HEK293 (cell line): ENCODE measurements around the gene PRSS33.
A peak's percentile ranks its signal among the peaks of the same experiment; 100 is the strongest.

Experiments
- GLI2 ChIP-seq: fragments of 450-650 bp; formaldehyde crosslinking; IDR thresholded peaks from 2 replicates; pipeline ENCODE4; 2017; ENCODE audit warnings: missing biosample characterization, missing genetic modification characterization, low read depth, borderline replicate concordance
- GLIS2 ChIP-seq: fragments of 450-650 bp; formaldehyde crosslinking; IDR thresholded peaks from 2 replicates; pipeline ENCODE4 v1.5.1; 2016; ENCODE audit warnings: missing biosample characterization, missing genetic modification characterization
- HOXA7 ChIP-seq: sonication (generic); formaldehyde crosslinking; IDR thresholded peaks from 2 replicates; pipeline ENCODE4 v1.8.1; 2022; ENCODE audit warnings: missing genetic modification reagents, borderline replicate concordance
- KLF7 ChIP-seq: fragments of 450-650 bp; formaldehyde crosslinking; IDR thresholded peaks from 2 replicates; pipeline ENCODE4 v1.5.1; 2016; ENCODE audit warnings: missing biosample characterization, missing genetic modification characterization, borderline replicate concordance
- KLF9 ChIP-seq: fragments of 450-650 bp; formaldehyde crosslinking; IDR thresholded peaks from 2 replicates; pipeline ENCODE4 v1.5.1; 2016; ENCODE audit warnings: missing biosample characterization, missing genetic modification characterization, low read depth
- RBAK ChIP-seq: fragments of 450-650 bp; formaldehyde crosslinking; IDR thresholded peaks from 2 replicates; pipeline ENCODE4 v1.5.1; 2016; ENCODE audit warnings: missing biosample characterization, missing genetic modification characterization
- REST ChIP-seq: fragments of 450-650 bp; formaldehyde crosslinking; IDR thresholded peaks from 2 replicates; pipeline ENCODE4 v1.5.1; 2016; ENCODE audit warnings: missing biosample characterization, missing genetic modification characterization
- YY2 ChIP-seq: fragments of 450-650 bp; formaldehyde crosslinking; IDR thresholded peaks from 2 replicates; pipeline ENCODE4 v1.5.1; 2016; ENCODE audit warnings: missing biosample characterization, missing genetic modification characterization
- ZBTB20 ChIP-seq: fragments of 450-650 bp; formaldehyde crosslinking; IDR thresholded peaks from 2 replicates; pipeline ENCODE4 v1.5.1; 2016; ENCODE audit warnings: missing biosample characterization, missing genetic modification characterization
- ZBTB44 ChIP-seq: fragments of 450-650 bp; IDR thresholded peaks from 2 replicates; pipeline ENCODE4 v1.5.1; 2018; ENCODE audit warnings: missing biosample characterization, mild to moderate bottlenecking, missing genetic modification characterization
- ZFP41 ChIP-seq: fragments of 450-650 bp; formaldehyde crosslinking; IDR thresholded peaks from 2 replicates; pipeline ENCODE4 v1.5.1; 2016; ENCODE audit warnings: missing biosample characterization, missing genetic modification characterization, borderline replicate concordance
- ZFP69B ChIP-seq: fragments of 450-650 bp; formaldehyde crosslinking; IDR thresholded peaks from 2 replicates; pipeline ENCODE4 v1.5.1; 2016; ENCODE audit warnings: missing biosample characterization, missing genetic modification characterization
- ZNF132 ChIP-seq: fragments of 450-650 bp; formaldehyde crosslinking; IDR thresholded peaks from 2 replicates; pipeline ENCODE4 v1.5.1; 2017; ENCODE audit warnings: missing biosample characterization, missing genetic modification characterization, borderline replicate concordance
- ZNF155 ChIP-seq: fragments of 450-650 bp; formaldehyde crosslinking; IDR thresholded peaks from 2 replicates; pipeline ENCODE4 v1.5.1; 2016; ENCODE audit warnings: missing biosample characterization, missing genetic modification characterization
- ZNF184 ChIP-seq: fragments of 450-650 bp; IDR thresholded peaks from 2 replicates; pipeline ENCODE4 v1.5.1; 2018; ENCODE audit warnings: missing biosample characterization, mild to moderate bottlenecking, missing genetic modification characterization
- ZNF214 ChIP-seq: fragments of 450-650 bp; formaldehyde crosslinking; IDR thresholded peaks from 2 replicates; pipeline ENCODE4 v1.5.1; 2017; ENCODE audit warnings: missing biosample characterization, mild to moderate bottlenecking, missing genetic modification characterization, borderline replicate concordance
- ZNF239 ChIP-seq: fragments of 450-650 bp; formaldehyde crosslinking; IDR thresholded peaks from 2 replicates; pipeline ENCODE4 v1.5.1; 2016; ENCODE audit warnings: missing biosample characterization, missing genetic modification characterization
- ZNF324 ChIP-seq: fragments of 450-650 bp; formaldehyde crosslinking; IDR thresholded peaks from 2 replicates; pipeline ENCODE4 v1.5.1; 2016; ENCODE audit warnings: missing biosample characterization, missing genetic modification characterization
- ZNF354C ChIP-seq: fragments of 450-650 bp; formaldehyde crosslinking; IDR thresholded peaks from 2 replicates; pipeline ENCODE4 v1.5.1; 2016; ENCODE audit warnings: missing biosample characterization, missing genetic modification characterization, low read depth, borderline replicate concordance
- ZNF416 ChIP-seq: fragments of 450-650 bp; formaldehyde crosslinking; IDR thresholded peaks from 2 replicates; pipeline ENCODE4 v1.5.1; 2016; ENCODE audit warnings: missing biosample characterization, missing genetic modification characterization
- ZNF501 ChIP-seq: fragments of 450-650 bp; formaldehyde crosslinking; IDR thresholded peaks from 2 replicates; pipeline ENCODE4 v1.5.1; 2016; ENCODE audit warnings: missing biosample characterization, missing genetic modification characterization
- ZNF548 ChIP-seq: fragments of 450-650 bp; formaldehyde crosslinking; IDR thresholded peaks from 2 replicates; pipeline ENCODE4 v1.5.1; 2016; ENCODE audit warnings: missing biosample characterization, missing genetic modification characterization
- ZNF571 ChIP-seq: fragments of 450-650 bp; formaldehyde crosslinking; IDR thresholded peaks from 2 replicates; pipeline ENCODE4 v1.5.0; 2017; ENCODE audit warnings: missing biosample characterization, missing genetic modification characterization
- ZNF626 ChIP-seq: fragments of 450-650 bp; sonication (Bioruptor Pico); formaldehyde crosslinking; IDR thresholded peaks from 2 replicates; pipeline ENCODE4 v1.5.1; 2018; ENCODE audit warnings: missing biosample characterization, missing genetic modification characterization, inconsistent platforms
- ZNF843 ChIP-seq: fragments of 450-650 bp; formaldehyde crosslinking; IDR thresholded peaks from 2 replicates; pipeline ENCODE4 v1.5.1; 2016; ENCODE audit warnings: missing biosample characterization, missing genetic modification characterization
- TF ChIP-seq, protein P1 (sequence below): fragments of 450-650 bp; formaldehyde crosslinking; IDR thresholded peaks from 2 replicates; pipeline ENCODE4 v1.5.1; 2016; ENCODE audit warnings: missing biosample characterization, missing genetic modification characterization
- TF ChIP-seq, protein P2 (sequence below): fragments of 450-650 bp; formaldehyde crosslinking; IDR thresholded peaks from 2 replicates; pipeline ENCODE4 v1.5.1; 2016; ENCODE audit warnings: missing biosample characterization, missing genetic modification characterization
- TF ChIP-seq, protein P3 (sequence below): fragments of 450-650 bp; formaldehyde crosslinking; IDR thresholded peaks from 2 replicates; pipeline ENCODE4 v1.5.1; 2016; ENCODE audit warnings: missing biosample characterization, missing genetic modification characterization, borderline replicate concordance
- TF ChIP-seq, protein P4 (sequence below): fragments of 450-650 bp; formaldehyde crosslinking; IDR thresholded peaks from 2 replicates; pipeline ENCODE4 v1.5.1; 2016; ENCODE audit warnings: missing biosample characterization, missing genetic modification characterization

PRSS33 gene

DNA sequence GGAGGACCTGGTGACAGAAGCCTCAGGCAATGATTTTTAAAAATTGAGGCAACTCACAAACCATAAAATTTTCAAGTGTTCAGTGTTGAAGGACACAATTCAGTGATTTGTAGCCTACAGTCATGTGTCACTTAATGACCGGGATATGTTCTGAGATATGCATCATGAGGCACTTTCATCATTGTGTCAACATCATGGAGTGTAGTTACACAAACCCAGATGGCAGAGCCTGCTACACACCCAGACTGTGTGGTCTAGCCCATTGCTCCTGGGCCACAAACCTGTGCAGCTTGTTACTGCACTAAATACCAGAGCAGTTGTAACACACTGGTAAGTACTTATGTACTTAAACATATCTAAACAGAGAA lies 12.5 kb upstream of the PRSS33 start (continued):
- TF ChIP-seq ZBTB44 (tag by site-specific recombination) (peak; percentile 89), REST (tag by site-specific recombination) (no peak), ZBTB20 (tag by site-specific recombination) (no peak), ZNF571 (no peak), ZFP41 (no peak), ZFP69B (tag by site-specific recombination) (no peak), RBAK (tag by site-specific recombination) (no peak), ZNF155 (tag by site-specific recombination) (no peak), ZNF501 (no peak), ZNF132 (tag by site-specific recombination) (no peak), ZNF843 (tag by site-specific recombination) (peak; percentile 61; the same call in 1 of the 2 replicates), ZNF354C (no peak), KLF9 (no peak), GLI2 (tag by site-specific recombination) (peak; percentile 85), ZNF184 (peak; percentile 88), ZNF214 (no peak), HOXA7 (CRISPR knock-in tag) (no peak), ZNF548 (tag by site-specific recombination) (no peak), ZNF626 (tag by site-specific recombination) (no peak), ZNF324 (peak; percentile 68; the same call in 1 of the 2 replicates), YY2 (tag by site-specific recombination) (no peak), ZNF416 (tag by site-specific recombination) (no peak), GLIS2 (tag by site-specific recombination) (no peak), KLF7 (no peak), ZNF239 (tag by site-specific recombination) (no peak)
- TF ChIP-seq, protein P1, sequence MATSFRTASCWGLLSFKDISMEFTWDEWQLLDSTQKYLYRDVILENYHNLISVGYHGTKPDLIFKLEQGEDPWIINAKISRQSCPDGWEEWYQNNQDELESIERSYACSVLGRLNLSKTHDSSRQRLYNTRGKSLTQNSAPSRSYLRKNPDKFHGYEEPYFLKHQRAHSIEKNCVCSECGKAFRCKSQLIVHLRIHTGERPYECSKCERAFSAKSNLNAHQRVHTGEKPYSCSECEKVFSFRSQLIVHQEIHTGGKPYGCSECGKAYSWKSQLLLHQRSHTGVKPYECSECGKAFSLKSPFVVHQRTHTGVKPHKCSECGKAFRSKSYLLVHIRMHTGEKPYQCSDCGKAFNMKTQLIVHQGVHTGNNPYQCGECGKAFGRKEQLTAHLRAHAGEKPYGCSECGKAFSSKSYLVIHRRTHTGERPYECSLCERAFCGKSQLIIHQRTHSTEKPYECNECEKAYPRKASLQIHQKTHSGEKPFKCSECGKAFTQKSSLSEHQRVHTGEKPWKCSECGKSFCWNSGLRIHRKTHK: no peak
- TF ChIP-seq, protein P2, sequence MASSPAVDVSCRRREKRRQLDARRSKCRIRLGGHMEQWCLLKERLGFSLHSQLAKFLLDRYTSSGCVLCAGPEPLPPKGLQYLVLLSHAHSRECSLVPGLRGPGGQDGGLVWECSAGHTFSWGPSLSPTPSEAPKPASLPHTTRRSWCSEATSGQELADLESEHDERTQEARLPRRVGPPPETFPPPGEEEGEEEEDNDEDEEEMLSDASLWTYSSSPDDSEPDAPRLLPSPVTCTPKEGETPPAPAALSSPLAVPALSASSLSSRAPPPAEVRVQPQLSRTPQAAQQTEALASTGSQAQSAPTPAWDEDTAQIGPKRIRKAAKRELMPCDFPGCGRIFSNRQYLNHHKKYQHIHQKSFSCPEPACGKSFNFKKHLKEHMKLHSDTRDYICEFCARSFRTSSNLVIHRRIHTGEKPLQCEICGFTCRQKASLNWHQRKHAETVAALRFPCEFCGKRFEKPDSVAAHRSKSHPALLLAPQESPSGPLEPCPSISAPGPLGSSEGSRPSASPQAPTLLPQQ: no peak; the same call in 1 of the 2 replicates
- TF ChIP-seq, protein P3, sequence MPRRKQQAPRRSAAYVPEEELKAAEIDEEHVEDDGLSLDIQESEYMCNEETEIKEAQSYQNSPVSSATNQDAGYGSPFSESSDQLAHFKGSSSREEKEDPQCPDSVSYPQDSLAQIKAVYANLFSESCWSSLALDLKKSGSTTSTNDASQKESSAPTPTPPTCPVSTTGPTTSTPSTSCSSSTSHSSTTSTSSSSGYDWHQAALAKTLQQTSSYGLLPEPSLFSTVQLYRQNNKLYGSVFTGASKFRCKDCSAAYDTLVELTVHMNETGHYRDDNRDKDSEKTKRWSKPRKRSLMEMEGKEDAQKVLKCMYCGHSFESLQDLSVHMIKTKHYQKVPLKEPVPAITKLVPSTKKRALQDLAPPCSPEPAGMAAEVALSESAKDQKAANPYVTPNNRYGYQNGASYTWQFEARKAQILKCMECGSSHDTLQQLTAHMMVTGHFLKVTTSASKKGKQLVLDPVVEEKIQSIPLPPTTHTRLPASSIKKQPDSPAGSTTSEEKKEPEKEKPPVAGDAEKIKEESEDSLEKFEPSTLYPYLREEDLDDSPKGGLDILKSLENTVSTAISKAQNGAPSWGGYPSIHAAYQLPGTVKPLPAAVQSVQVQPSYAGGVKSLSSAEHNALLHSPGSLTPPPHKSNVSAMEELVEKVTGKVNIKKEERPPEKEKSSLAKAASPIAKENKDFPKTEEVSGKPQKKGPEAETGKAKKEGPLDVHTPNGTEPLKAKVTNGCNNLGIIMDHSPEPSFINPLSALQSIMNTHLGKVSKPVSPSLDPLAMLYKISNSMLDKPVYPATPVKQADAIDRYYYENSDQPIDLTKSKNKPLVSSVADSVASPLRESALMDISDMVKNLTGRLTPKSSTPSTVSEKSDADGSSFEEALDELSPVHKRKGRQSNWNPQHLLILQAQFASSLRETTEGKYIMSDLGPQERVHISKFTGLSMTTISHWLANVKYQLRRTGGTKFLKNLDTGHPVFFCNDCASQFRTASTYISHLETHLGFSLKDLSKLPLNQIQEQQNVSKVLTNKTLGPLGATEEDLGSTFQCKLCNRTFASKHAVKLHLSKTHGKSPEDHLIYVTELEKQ (tag by site-specific recombination): peak; percentile 99
- TF ChIP-seq, protein P4, sequence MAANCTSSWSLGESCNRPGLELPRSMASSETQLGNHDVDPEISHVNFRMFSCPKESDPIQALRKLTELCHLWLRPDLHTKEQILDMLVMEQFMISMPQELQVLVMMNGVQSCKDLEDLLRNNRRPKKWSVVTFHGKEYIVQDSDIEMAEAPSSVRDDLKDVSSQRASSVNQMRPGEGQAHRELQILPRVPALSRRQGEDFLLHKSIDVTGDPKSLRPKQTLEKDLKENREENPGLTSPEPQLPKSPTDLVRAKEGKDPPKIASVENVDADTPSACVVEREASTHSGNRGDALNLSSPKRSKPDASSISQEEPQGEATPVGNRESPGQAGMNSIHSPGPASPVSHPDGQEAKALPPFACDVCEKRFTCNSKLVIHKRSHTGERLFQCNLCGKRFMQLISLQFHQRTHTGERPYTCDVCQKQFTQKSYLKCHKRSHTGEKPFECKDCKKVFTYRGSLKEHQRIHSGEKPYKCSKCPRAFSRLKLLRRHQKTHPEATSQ: no peak
